Neuronal stem cell (in vitro differentiated cells): Measurements from ENCODE around the gene KCTD12.

ENCODE experiments used
- DNase-seq: peaks from one replicate; pipeline ENCODE4 v3.0.0-alpha.2; 2013; ENCODE audit warnings: low spot score
- H2AFZ ChIP-seq: one replicate; pipeline ENCODE4 v1.6.1; 2013; ENCODE audit warnings: mild to moderate bottlenecking, low read length, inconsistent platforms
- H2AK5ac ChIP-seq: 2 replicates; pipeline ENCODE4 v1.6.1; 2013; ENCODE audit warnings: low read depth, mild to moderate bottlenecking, inconsistent platforms, low read length, moderate library complexity, mixed read lengths
- H2BK120ac ChIP-seq: 2 replicates; pipeline ENCODE4 v1.6.1; 2013; ENCODE audit warnings: low read depth, mild to moderate bottlenecking, inconsistent platforms, low read length, moderate library complexity, mixed read lengths
- H2BK12ac ChIP-seq: one replicate; pipeline ENCODE4 v1.6.1; 2013; ENCODE audit warnings: low read length, inconsistent platforms
- H2BK15ac ChIP-seq: 2 replicates; pipeline ENCODE4 v1.6.1; 2013; ENCODE audit warnings: mild to moderate bottlenecking, low read length, inconsistent platforms, mixed read lengths
- H2BK5ac ChIP-seq: one replicate; pipeline ENCODE4 v1.6.1; 2013; ENCODE audit warnings: inconsistent platforms, mild to moderate bottlenecking, low read length, moderate library complexity
- H3K14ac ChIP-seq: one replicate; pipeline ENCODE4 v1.6.1; 2013; ENCODE audit warnings: low read length, inconsistent platforms
- H3K18ac ChIP-seq: 2 replicates; pipeline ENCODE4 v1.6.1; 2013; ENCODE audit warnings: low read length, inconsistent platforms
- H3K23ac ChIP-seq: 2 replicates; pipeline ENCODE4 v1.6.1; 2013; ENCODE audit warnings: low read depth, mild to moderate bottlenecking, mixed read lengths, low read length, inconsistent platforms; ENCODE audit not compliant: poor library complexity
- H3K27ac ChIP-seq: replicated peaks from 3 replicates; pipeline ENCODE4 v1.5.1; 2013; ENCODE audit warnings: low read length, inconsistent platforms
- H3K27me3 ChIP-seq, 3 experiments: 2 replicates each; pipeline ENCODE4 v1.6.1; 2013; ENCODE audit warnings: low read length in 3 of 3, mild to moderate bottlenecking in 2 of 3, inconsistent platforms in 1 of 3, low read depth in 1 of 3, mixed read lengths in 1 of 3, moderate library complexity in 1 of 3; ENCODE audit not compliant: control insufficient read depth in 3 of 3, insufficient read depth in 3 of 3
- H3K36me3 ChIP-seq, 2 donors: replicated peaks in 1 of 2; 2 replicates each; pipeline ENCODE4 v1.6.1; 2013; ENCODE audit warnings: low read length in 2 of 2; ENCODE audit not compliant: control insufficient read depth in 2 of 2, insufficient read depth in 2 of 2
- H3K4ac ChIP-seq: 2 replicates; pipeline ENCODE4 v1.6.1; 2013; ENCODE audit warnings: inconsistent platforms, mild to moderate bottlenecking, low read length, moderate library complexity
- H3K4me1 ChIP-seq, 2 donors: 1 replicate in 1 of 2; 2 replicates in 1 of 2; pipeline ENCODE4 v1.6.1; 2013; ENCODE audit warnings: low read length in 2 of 2, low read depth in 1 of 2; ENCODE audit not compliant: control insufficient read depth in 2 of 2, insufficient read depth in 1 of 2
- H3K4me2 ChIP-seq: one replicate; pipeline ENCODE4 v1.6.1; 2013; ENCODE audit warnings: mild to moderate bottlenecking, low read length, inconsistent platforms; ENCODE audit not compliant: insufficient read depth, poor library complexity, severe bottlenecking
- H3K4me3 ChIP-seq, 2 donors: 2 replicates each; pipeline ENCODE4 v1.5.1; 2013; ENCODE audit warnings: low read length in 2 of 2, mild to moderate bottlenecking in 2 of 2, inconsistent platforms in 1 of 2, moderate library complexity in 1 of 2
- H3K79me1 ChIP-seq: one replicate; pipeline ENCODE4 v1.6.1; 2013; ENCODE audit warnings: low read depth, mild to moderate bottlenecking, inconsistent platforms, low read length, moderate library complexity
- H3K9ac ChIP-seq: one replicate; pipeline ENCODE4 v1.6.1; 2013; ENCODE audit warnings: mild to moderate bottlenecking, low read depth, low read length, inconsistent platforms; ENCODE audit not compliant: poor library complexity
- H3K9me3 ChIP-seq, 2 donors: replicated peaks in 1 of 2; 2 replicates each; pipeline versions ENCODE3 to v1.6.1; 2013; ENCODE audit warnings: low read length in 2 of 2, mild to moderate bottlenecking in 2 of 2, inconsistent platforms in 1 of 2, low read depth in 1 of 2, mixed read lengths in 1 of 2, moderate library complexity in 1 of 2; ENCODE audit not compliant: control insufficient read depth in 2 of 2, insufficient read depth in 1 of 2
- H4K8ac ChIP-seq: one replicate; pipeline ENCODE4 v1.6.1; 2013; ENCODE audit warnings: low read depth, mild to moderate bottlenecking, inconsistent platforms, low read length, moderate library complexity
- H4K91ac ChIP-seq: one replicate; pipeline ENCODE4 v1.6.1; 2013; ENCODE audit warnings: low read length, low read depth, mild to moderate bottlenecking, inconsistent platforms; ENCODE audit not compliant: poor library complexity
- WGBS, 2 donors: extraction: QIAGEN DNeasy Blood & Tissue Kit; methylation state at CpG; one replicate each; pipeline ENCODE4 v1.1.7; 2013; ENCODE audit warnings: missing lambda C conversion rate in 2 of 2, mixed read lengths in 1 of 2; ENCODE audit not compliant: insufficient read length in 2 of 2, insufficient replicate concordance in 1 of 2; ENCODE audit errors: extremely low coverage in 2 of 2; 5-methylcytosine and 5-hydroxymethylcytosine counted together

KCTD12 gene

DNA sequence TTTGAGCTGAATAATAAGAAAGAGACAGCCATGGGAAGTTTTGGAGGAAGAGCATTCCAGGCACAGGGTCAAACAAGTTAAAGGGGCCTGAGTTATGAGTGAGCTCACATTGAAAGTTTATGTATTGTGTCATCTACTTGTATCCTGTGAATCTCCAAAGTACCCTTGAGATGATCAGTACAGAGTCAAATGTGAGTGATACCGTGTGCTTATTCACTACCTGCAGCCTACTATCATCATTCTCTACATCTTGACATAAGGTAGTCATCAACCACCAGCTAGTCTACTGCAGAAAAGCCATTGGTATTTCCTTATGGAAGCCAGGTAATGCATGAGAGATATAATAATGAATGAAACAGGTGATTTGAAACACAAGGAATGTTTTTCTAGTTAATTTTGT, 3.0 kb upstream of the KCTD12 start:
- Histone ChIP-seq H3K4me2 (no peak overlapping the region), H3K9ac (no peak overlapping the region), H2AK5ac (no peak overlapping the region), H3K18ac (no peak overlapping the region), H3K4me1 (peaks cover 2 to 3% of the 10 kb centered on the region in 2 donors), H3K4ac (no peak overlapping the region), H3K27me3 (peaks cover 2 to 59% (median 23%) of the 10 kb centered on the region in 3 experiments), H2BK15ac (no peak overlapping the region), H4K8ac (no peak overlapping the region), H3K9me3 (no peaks in the 10 kb centered on the region), H2BK12ac (no peak overlapping the region), H3K36me3 (no peaks in the 10 kb centered on the region), H3K27ac (no peak overlapping the region), H3K79me1 (no peaks in the 10 kb centered on the region), H3K14ac (no peak overlapping the region), H3K23ac (no peak overlapping the region), H3K4me3 (no peak overlapping the region), H2BK120ac (no peak overlapping the region), H2AFZ (no peak overlapping the region), H2BK5ac (no peak overlapping the region), H4K91ac (no peak overlapping the region)
- WGBS, 2 donors, result no CpG with 5 or more reads among the region's 1 CpG
- no peak for DNase-seq

GRCh38 chr13:76888421-76888820, 2.2 kb upstream of the KCTD12 start:
- DNase-seq, result no peak
- no CpG with 5 or more reads among the region's 1 CpG for WGBS, 2 donors
- no peak overlapping the region for H2BK120ac ChIP-seq
- H3K79me1 ChIP-seq, result no peaks in the 10 kb centered on the region
- no peak overlapping the region for H3K4ac ChIP-seq
- H2BK15ac ChIP-seq, result no peak overlapping the region
- H3K4me3 ChIP-seq, result no peak overlapping the region
- no peak overlapping the region for H3K18ac ChIP-seq
- H3K23ac ChIP-seq, result no peak overlapping the region
- no peak overlapping the region for H3K4me2 ChIP-seq
- H2BK5ac ChIP-seq, result no peak overlapping the region
- no peaks in the 10 kb centered on the region for H3K36me3 ChIP-seq
- no peak overlapping the region for H2AFZ ChIP-seq
- H4K91ac ChIP-seq, result no peak overlapping the region
- H3K27me3 ChIP-seq, result peaks cover 2 to 66% (median 28%) of the 10 kb centered on the region in 3 experiments
- H4K8ac ChIP-seq, result no peak overlapping the region
- H3K9me3 ChIP-seq, result no peaks in the 10 kb centered on the region
- no peak overlapping the region for H2AK5ac ChIP-seq
- H3K27ac ChIP-seq, result no peak overlapping the region
- H2BK12ac ChIP-seq, result no peak overlapping the region
- H3K14ac ChIP-seq, result no peak overlapping the region
- H3K9ac ChIP-seq, result no peak overlapping the region
- H3K4me1 ChIP-seq, result peaks cover 2 to 3% of the 10 kb centered on the region in 2 donors

- H3K9me3 ChIP-seq, result no peaks in the 10 kb centered on the region
- no peak overlapping the region for H2AK5ac ChIP-seq
- no peak overlapping the region for H3K9ac ChIP-seq
- WGBS, 2 donors, result no CpG with 5 or more reads among the region's 20 CpGs
- peak; percentile 11 for DNase-seq
- no peak overlapping the region for H3K27ac ChIP-seq
- no peak overlapping the region for H4K8ac ChIP-seq
- H2BK15ac ChIP-seq, result no peak overlapping the region
- H3K18ac ChIP-seq, result no peak overlapping the region
- H3K4me3 ChIP-seq, result peak overlapping the region; percentile 55 to 80
- H3K23ac ChIP-seq, result no peak overlapping the region
- H2BK12ac ChIP-seq, result no peak overlapping the region
- H2BK120ac ChIP-seq, result no peak overlapping the region
- H3K4ac ChIP-seq, result no peak overlapping the region
- H3K4me1 ChIP-seq, result peaks cover 2 to 3% of the 10 kb centered on the region in 2 donors
- H3K27me3 ChIP-seq, result peaks cover 2 to 70% (median 29%) of the 10 kb centered on the region in 3 experiments
- H2AFZ ChIP-seq, result peak overlapping the region; percentile 99
- peak overlapping the region; percentile 96 for H3K4me2 ChIP-seq
- H2BK5ac ChIP-seq, result no peak overlapping the region
- H3K79me1 ChIP-seq, result no peaks in the 10 kb centered on the region
- no peak overlapping the region for H4K91ac ChIP-seq
- no peaks in the 10 kb centered on the region for H3K36me3 ChIP-seq
- H3K14ac ChIP-seq, result no peak overlapping the region
These were observed 915 bp upstream of the KCTD12 start for GRCh38 chr13:76887076-76887563.

GRCh38 chr13:76886005-76886291, 257 bp downstream of the KCTD12 start:
- peak overlapping the region; percentile 93 for H3K18ac ChIP-seq
- peak overlapping the region; percentile 39 for H2BK5ac ChIP-seq
- H3K4me2 ChIP-seq, result peak overlapping the region; percentile 96
- H3K79me1 ChIP-seq, result no peaks in the 10 kb centered on the region
- no peak overlapping the region for H3K4ac ChIP-seq
- peak overlapping the region; percentile 87 for H3K9ac ChIP-seq
- H4K8ac ChIP-seq, result peak overlapping the region; percentile 88
- H2BK12ac ChIP-seq, result peak overlapping the region; percentile 30
- H2BK15ac ChIP-seq, result no peak overlapping the region
- H3K27me3 ChIP-seq, result peaks cover 2 to 69% (median 29%) of the 10 kb centered on the region in 3 experiments
- H3K27ac ChIP-seq, result no peak overlapping the region
- peak; percentile 24 for DNase-seq
- H2AK5ac ChIP-seq, result peak overlapping the region; percentile 51
- peak overlapping the region; percentile 94 for H3K14ac ChIP-seq
- H3K4me3 ChIP-seq, result peak overlapping the region; percentile 55 to 80
- no peaks in the 10 kb centered on the region for H3K9me3 ChIP-seq
- H2BK120ac ChIP-seq, result peak overlapping the region; percentile 35
- H3K4me1 ChIP-seq, result peaks cover 2 to 3% of the 10 kb centered on the region in 2 donors
- WGBS, 2 donors, result no CpG with 5 or more reads among the region's 37 CpGs
- peak overlapping the region; percentile 85 for H3K23ac ChIP-seq
- peak overlapping the region; percentile 99 for H2AFZ ChIP-seq
- no peak overlapping the region for H4K91ac ChIP-seq
- H3K36me3 ChIP-seq, result no peaks in the 10 kb centered on the region
